Measurements from ENCODE around the gene PARVB. TPM values are rescaled to one million over a fixed set of nuclear protein-coding genes. Genes with fewer than 3 reads are reported as not detected.
A peak's percentile ranks its signal among the peaks of the same experiment; 100 is the strongest.

PARVB gene
- polyA plus RNA-seq, 1 donor, result 10.9 TPM

- Histone ChIP-seq H3K36me3 (ENCODE audit: control insufficient read depth, insufficient read depth, low read length) (no peaks in the 10 kb centered on the region), H3K4me1 (ENCODE audit: control insufficient read depth, insufficient read depth, low read length) (no peaks in the 10 kb centered on the region), H3K27me3 (ENCODE audit: control insufficient read depth, insufficient read depth, low read length) (peaks cover 6% of the 10 kb centered on the region), H3K4me3 (ENCODE audit: low read length) (peak within 1 kb of the TSS; percentile 10), H3K27ac (ENCODE audit: low read length) (no peak within 1 kb of the TSS), H3K9me3 (ENCODE audit: control insufficient read depth, low read depth, low read length) (no peaks in the 10 kb centered on the region)
- no peak for DNase-seq
- WGBS (ENCODE audit: insufficient coverage, low lambda C conversion rate), result 70% methylated on average over 2 of the region's 5 CpGs
These were observed 156.6 kb downstream of the PARVB start, which contains the start of gene PARVG for GRCh38 chr22:44180706-44181032. PARVG (plus strand) TSS chr22:44180925; CDS start chr22:44183330, 2,405 bp downstream.

- no peak for DNase-seq
- no peaks in the 10 kb centered on the region for H3K36me3 ChIP-seq (ENCODE audit: control insufficient read depth, insufficient read depth, low read length)
- 71% methylated on average over 1 of the region's 40 CpGs for WGBS (ENCODE audit: insufficient coverage, low lambda C conversion rate)
- H3K4me3 ChIP-seq (ENCODE audit: low read length), result peak overlapping the region; percentile 10
- H3K27ac ChIP-seq (ENCODE audit: low read length), result no peak overlapping the region
- no peaks in the 10 kb centered on the region for H3K4me1 ChIP-seq (ENCODE audit: control insufficient read depth, insufficient read depth, low read length)
- H3K9me3 ChIP-seq (ENCODE audit: control insufficient read depth, low read depth, low read length), result no peaks in the 10 kb centered on the region
- H3K27me3 ChIP-seq (ENCODE audit: control insufficient read depth, insufficient read depth, low read length), result peaks cover 6% of the 10 kb centered on the region
These were observed 157.2 kb downstream of the PARVB start for GRCh38 chr22:44181033-44181911.

- H3K27me3 ChIP-seq (ENCODE audit: control insufficient read depth, insufficient read depth, low read length), result peaks cover 6% of the 10 kb centered on the region
- no peaks in the 10 kb centered on the region for H3K36me3 ChIP-seq (ENCODE audit: control insufficient read depth, insufficient read depth, low read length)
- WGBS (ENCODE audit: insufficient coverage, low lambda C conversion rate), result no CpG with 5 or more reads among the region's 17 CpGs
- no peak overlapping the region for H3K27ac ChIP-seq (ENCODE audit: low read length)
- peak overlapping the region; percentile 10 for H3K4me3 ChIP-seq (ENCODE audit: low read length)
- no peaks in the 10 kb centered on the region for H3K4me1 ChIP-seq (ENCODE audit: control insufficient read depth, insufficient read depth, low read length)
- no peak for DNase-seq
- H3K9me3 ChIP-seq (ENCODE audit: control insufficient read depth, low read depth, low read length), result no peaks in the 10 kb centered on the region
These were observed 157.9 kb downstream of the PARVB start for GRCh38 chr22:44181912-44182587.

DNA sequence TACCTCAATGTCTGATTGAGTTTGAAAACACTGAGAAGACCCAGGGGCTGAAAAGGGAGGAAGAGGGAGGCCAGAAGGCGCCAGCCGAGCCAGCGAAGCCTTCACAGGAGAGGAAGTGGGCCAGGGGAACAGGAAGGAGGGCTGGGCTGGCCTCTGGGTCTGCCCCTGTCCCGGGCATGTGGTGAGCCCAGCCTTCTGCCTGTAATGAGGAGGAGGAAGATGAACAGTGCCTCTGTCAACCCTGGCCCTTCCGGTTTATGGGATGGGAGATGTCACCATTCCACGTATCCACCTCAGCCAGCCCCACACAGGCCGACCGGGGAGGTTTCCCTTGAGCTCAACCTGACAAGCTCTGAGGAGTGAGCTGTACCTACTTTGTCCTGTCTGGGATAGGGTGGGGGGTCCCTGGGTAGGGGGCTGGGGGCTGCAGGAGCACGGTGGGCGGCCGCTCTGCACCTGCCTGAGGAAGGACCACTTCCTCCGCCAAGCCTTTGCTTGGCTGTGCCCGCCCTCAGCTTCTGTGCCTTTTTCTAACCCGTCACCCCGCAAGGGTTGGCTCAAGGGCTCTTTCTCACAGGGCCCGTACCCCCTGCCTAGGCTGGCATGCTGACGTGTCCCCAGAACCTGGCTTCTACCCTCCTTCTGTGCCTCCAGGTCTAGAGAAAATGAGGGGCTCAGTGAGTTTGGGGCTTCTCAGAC is 158.6 kb downstream of the PARVB start:
- Histone ChIP-seq H3K4me1 (ENCODE audit: control insufficient read depth, insufficient read depth, low read length) (no peaks in the 10 kb centered on the region), H3K9me3 (ENCODE audit: control insufficient read depth, low read depth, low read length) (no peaks in the 10 kb centered on the region), H3K36me3 (ENCODE audit: control insufficient read depth, insufficient read depth, low read length) (no peaks in the 10 kb centered on the region), H3K27ac (ENCODE audit: low read length) (no peak overlapping the region), H3K4me3 (ENCODE audit: low read length) (no peak overlapping the region), H3K27me3 (ENCODE audit: control insufficient read depth, insufficient read depth, low read length) (peaks cover 6% of the 10 kb centered on the region)
- no CpG with 5 or more reads among the region's 17 CpGs for WGBS (ENCODE audit: insufficient coverage, low lambda C conversion rate)
- DNase-seq, result peak in 1 of 2 donors; percentile 10

DNA sequence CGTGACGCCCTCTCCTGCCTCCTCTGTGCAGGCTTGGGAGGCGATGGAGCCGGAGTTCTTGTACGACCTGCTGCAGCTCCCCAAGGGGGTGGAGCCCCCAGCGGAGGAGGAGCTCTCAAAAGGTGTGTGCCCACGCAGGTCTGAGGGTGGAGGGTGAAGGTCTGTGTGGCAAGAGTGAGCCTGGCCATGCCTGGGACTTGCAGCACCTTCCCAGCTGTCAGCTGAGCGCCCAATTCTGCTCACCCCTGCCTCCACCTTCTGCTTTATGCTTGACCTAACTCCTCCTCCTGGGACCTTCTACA is 159.1 kb downstream of the PARVB start:
- Histone ChIP-seq H3K9me3 (ENCODE audit: control insufficient read depth, low read depth, low read length) (no peaks in the 10 kb centered on the region), H3K4me3 (ENCODE audit: low read length) (no peak overlapping the region), H3K4me1 (ENCODE audit: control insufficient read depth, insufficient read depth, low read length) (no peaks in the 10 kb centered on the region), H3K36me3 (ENCODE audit: control insufficient read depth, insufficient read depth, low read length) (no peaks in the 10 kb centered on the region), H3K27ac (ENCODE audit: low read length) (no peak overlapping the region), H3K27me3 (ENCODE audit: control insufficient read depth, insufficient read depth, low read length) (peaks cover 3% of the 10 kb centered on the region)
- no CpG with 5 or more reads among the region's 8 CpGs for whole genome bisulfite sequencing (ENCODE audit: insufficient coverage, low lambda C conversion rate)
- no peak for DNase-seq

GRCh38 chr22:44184006-44184405 is 159.9 kb downstream of the PARVB start:
- 80% methylated on average over 3 of the region's 4 CpGs for WGBS (ENCODE audit: insufficient coverage, low lambda C conversion rate)

GRCh38 chr22:44185237-44186120 is 161.4 kb downstream of the PARVB start:
- Histone ChIP-seq H3K9me3 (ENCODE audit: control insufficient read depth, low read depth, low read length) (no peaks in the 10 kb centered on the region), H3K27me3 (ENCODE audit: control insufficient read depth, insufficient read depth, low read length) (no peaks in the 10 kb centered on the region), H3K4me1 (ENCODE audit: control insufficient read depth, insufficient read depth, low read length) (no peaks in the 10 kb centered on the region), H3K27ac (ENCODE audit: low read length) (no peak overlapping the region), H3K36me3 (ENCODE audit: control insufficient read depth, insufficient read depth, low read length) (no peaks in the 10 kb centered on the region), H3K4me3 (ENCODE audit: low read length) (no peak overlapping the region)
- WGBS (ENCODE audit: insufficient coverage, low lambda C conversion rate), result no CpG with 5 or more reads among the region's 16 CpGs
- DNase-seq, result no peak

More at GRCh38 chr22:44184006-44184405, 159.9 kb downstream of the PARVB start:
- no peak for DNase-seq
- no peaks in the 10 kb centered on the region for H3K4me1 ChIP-seq (ENCODE audit: control insufficient read depth, insufficient read depth, low read length)
- H3K9me3 ChIP-seq (ENCODE audit: control insufficient read depth, low read depth, low read length), result no peaks in the 10 kb centered on the region
- H3K4me3 ChIP-seq (ENCODE audit: low read length), result no peak overlapping the region
- H3K27ac ChIP-seq (ENCODE audit: low read length), result no peak overlapping the region
- peaks cover 3% of the 10 kb centered on the region for H3K27me3 ChIP-seq (ENCODE audit: control insufficient read depth, insufficient read depth, low read length)
- no peaks in the 10 kb centered on the region for H3K36me3 ChIP-seq (ENCODE audit: control insufficient read depth, insufficient read depth, low read length)

DNA sequence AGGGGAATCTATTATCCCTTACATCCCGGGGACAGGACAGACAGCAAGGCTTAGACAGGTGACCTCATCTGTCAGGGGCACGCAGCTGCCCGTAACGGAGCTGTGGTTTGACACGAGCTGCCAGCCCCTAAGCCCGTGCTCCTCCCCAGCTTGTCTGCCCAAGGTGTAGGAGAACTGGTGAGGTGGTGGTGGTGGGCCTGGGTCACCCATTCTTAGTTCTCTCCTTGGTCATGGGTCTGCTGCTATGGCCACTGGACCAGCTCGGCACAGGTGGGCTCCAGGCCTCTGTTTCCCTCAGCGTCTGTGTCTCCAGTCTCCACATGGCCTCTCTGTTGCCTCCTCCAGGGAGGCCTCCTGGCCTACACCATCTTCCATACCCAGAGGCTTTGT is 162.0 kb downstream of the PARVB start:
- DNase-seq, result no peak
- H3K27ac ChIP-seq (ENCODE audit: low read length), result no peak overlapping the region
- H3K4me3 ChIP-seq (ENCODE audit: low read length), result no peak overlapping the region
- H3K36me3 ChIP-seq (ENCODE audit: control insufficient read depth, insufficient read depth, low read length), result no peaks in the 10 kb centered on the region
- no peaks in the 10 kb centered on the region for H3K9me3 ChIP-seq (ENCODE audit: control insufficient read depth, low read depth, low read length)
- no peaks in the 10 kb centered on the region for H3K4me1 ChIP-seq (ENCODE audit: control insufficient read depth, insufficient read depth, low read length)
- WGBS (ENCODE audit: insufficient coverage, low lambda C conversion rate), result 100% methylated on average over 1 of the region's 8 CpGs
- no peaks in the 10 kb centered on the region for H3K27me3 ChIP-seq (ENCODE audit: control insufficient read depth, insufficient read depth, low read length)

GRCh38 chr22:44186737-44187136 is 162.6 kb downstream of the PARVB start:
- H3K36me3 ChIP-seq (ENCODE audit: control insufficient read depth, insufficient read depth, low read length), result no peaks in the 10 kb centered on the region
- DNase-seq, result no peak
- H3K4me1 ChIP-seq (ENCODE audit: control insufficient read depth, insufficient read depth, low read length), result no peaks in the 10 kb centered on the region
- no peak overlapping the region for H3K27ac ChIP-seq (ENCODE audit: low read length)
- no peaks in the 10 kb centered on the region for H3K27me3 ChIP-seq (ENCODE audit: control insufficient read depth, insufficient read depth, low read length)
- WGBS (ENCODE audit: insufficient coverage, low lambda C conversion rate), result no CpG with 5 or more reads among the region's 4 CpGs
- no peak overlapping the region for H3K4me3 ChIP-seq (ENCODE audit: low read length)
- H3K9me3 ChIP-seq (ENCODE audit: control insufficient read depth, low read depth, low read length), result no peaks in the 10 kb centered on the region

Measured in large intestine (tissue), 3 donors.